HG02852 (cell line): ENCODE data around the gene DGCR2.
A peak's percentile ranks its signal among the peaks of the same experiment; 100 is the strongest.
"Not testable (repeated sequence)": the region's sequence is repeated elsewhere in the genome, so short reads cannot be mapped to it uniquely, and the experiment has no call there.

Experiments
- ATAC-seq: cut with Tn5 transposase; IDR thresholded peaks from one replicate; pipeline ENCODE4 v1.9.1; 2021; ENCODE audit warnings: mild to moderate bottlenecking, moderate library complexity; ENCODE audit not compliant: unreplicated experiment

The DGCR2 gene, protein sequence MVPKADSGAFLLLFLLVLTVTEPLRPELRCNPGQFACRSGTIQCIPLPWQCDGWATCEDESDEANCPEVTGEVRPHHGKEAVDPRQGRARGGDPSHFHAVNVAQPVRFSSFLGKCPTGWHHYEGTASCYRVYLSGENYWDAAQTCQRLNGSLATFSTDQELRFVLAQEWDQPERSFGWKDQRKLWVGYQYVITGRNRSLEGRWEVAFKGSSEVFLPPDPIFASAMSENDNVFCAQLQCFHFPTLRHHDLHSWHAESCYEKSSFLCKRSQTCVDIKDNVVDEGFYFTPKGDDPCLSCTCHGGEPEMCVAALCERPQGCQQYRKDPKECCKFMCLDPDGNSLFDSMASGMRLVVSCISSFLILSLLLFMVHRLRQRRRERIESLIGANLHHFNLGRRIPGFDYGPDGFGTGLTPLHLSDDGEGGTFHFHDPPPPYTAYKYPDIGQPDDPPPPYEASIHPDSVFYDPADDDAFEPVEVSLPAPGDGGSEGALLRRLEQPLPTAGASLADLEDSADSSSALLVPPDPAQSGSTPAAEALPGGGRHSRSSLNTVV

DNA sequence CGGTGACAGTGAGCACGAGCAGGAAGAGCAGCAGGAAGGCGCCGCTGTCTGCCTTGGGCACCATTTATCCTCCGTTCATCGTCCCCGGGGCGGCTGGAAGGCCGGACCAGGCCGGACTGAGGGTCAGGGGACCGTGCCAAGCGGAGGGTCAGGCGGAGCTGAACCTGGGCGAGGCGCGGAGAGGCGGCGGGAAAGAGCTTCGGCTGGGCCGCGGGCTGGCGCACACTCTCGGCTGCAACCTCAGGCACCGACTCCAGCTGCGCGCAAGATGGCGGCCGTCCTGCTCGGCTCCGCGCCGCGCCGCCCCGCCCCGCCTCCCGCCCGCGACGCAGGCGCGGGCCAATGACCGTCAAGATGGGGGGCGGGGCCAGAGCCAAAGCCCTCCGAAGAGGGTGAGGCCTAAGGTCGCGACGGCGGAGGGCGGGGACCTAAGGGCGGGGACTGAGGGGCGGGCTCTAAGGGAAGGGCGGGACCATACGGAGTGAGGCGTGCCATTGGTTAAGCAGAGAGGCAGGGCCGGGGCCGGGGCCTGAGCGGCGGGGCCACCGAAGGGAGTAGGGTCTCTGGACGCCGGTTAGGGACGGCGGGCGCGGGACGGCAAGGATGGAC is at the start of gene DGCR2:
Gene DGCR2 (minus strand): TSS at position 270 of the 609 bp plus-strand sequence. CDS start 206 bp downstream, at position 64.
- ATAC-seq: peak; percentile 72

DNA sequence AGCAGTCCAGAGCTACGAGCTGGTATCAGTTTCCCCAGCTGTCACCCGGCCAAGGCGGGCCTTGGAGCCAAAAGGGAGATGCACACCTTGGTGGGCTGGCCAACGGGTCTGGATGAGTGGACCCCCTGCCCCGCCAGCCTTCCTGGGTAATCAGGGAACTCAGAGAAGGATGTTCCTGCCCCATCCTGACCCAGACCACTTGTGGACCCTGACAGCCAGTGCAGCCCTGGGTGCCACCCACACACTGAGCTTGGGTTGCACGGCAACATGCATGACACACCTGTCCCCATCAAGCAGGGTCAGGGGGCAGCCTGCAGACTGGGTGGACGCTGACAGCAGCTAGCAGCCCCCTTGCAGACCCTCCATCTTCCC is 47.7 kb upstream of the DGCR2 start:
- no peak for ATAC-seq

DNA sequence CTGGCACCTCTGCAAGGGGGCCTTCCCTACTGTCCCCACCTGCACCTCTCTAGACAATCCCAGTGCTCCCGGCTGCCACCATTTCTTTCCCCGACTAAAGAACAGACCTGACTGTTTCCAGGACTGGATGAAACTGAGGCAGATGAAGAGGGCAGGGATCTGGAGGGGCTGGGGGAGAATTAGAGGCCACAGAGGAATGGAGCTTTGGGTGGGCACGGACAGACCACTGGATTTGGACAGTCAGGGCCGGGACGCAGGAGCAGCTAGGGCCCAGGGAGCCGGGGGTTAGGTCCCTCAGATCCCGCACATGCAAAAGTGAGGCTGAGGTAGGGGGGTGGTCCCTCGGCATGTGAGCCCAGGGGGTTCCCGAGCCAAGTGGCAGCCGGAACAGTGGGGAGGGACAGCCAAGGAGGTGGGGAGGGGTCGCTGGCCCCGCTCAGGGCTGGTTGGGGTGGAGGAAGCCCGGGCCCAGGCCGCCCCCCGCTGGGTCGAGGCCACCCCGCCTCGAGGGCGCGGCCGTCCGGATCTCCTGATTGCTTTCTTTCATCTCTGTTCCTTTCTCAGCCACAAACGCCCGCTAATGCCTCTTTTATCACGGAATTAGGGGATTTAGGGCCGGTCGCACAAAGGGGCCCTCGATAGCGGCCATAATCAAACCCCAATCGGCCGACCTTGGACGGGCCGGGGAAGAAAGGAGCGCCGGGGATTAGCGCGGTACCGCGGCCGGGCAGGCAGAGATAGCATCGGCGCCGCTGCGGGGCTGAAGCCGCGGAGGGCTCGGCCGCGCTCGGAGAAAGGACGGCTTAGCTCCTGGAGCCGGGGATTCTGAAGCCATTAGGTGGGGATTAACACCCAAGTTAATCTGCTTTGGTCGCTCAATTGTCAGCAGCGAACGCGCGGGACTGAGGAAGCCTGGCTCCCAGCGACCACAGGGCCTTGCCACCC is 47.1 kb upstream of the DGCR2 start:
- ATAC-seq: no peak

DNA sequence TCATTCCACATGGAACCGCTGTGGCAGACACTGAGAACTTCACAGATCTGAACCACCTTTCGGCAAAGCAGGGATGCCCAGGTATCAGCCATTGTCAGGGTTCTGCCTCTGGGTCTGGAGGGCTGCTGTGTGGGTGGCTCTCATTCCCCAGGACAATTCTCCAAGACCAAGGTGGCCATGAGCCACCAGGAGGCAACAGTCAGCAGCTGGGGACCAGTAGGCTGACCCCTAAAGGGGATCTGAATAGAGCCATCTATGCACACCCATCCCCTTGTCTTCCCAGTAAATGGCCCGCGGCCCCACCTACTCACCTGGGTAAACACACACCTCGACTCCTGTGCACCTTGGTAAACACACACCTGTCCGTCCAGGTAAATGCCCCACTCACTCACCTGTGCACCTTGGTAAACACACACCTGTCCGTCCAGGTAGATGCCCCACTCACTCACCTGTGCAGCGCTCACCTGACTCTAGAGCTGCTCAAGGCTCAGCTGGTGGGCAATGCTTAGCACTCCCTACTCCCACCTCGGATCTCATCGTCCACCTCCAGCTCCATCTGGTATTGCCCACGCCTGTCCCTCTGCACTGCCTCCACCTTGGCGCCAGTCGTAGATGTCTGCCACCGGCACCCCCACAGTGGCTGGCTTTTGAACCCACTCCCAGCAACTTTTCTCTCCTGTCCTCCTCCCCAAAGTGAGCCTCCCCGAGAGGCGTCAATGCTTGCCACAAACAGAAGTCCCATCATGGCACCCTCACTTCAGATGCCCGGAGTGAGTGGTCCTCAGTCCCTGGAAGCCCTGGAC is 46.1 kb upstream of the DGCR2 start:
- no peak for ATAC-seq

DNA sequence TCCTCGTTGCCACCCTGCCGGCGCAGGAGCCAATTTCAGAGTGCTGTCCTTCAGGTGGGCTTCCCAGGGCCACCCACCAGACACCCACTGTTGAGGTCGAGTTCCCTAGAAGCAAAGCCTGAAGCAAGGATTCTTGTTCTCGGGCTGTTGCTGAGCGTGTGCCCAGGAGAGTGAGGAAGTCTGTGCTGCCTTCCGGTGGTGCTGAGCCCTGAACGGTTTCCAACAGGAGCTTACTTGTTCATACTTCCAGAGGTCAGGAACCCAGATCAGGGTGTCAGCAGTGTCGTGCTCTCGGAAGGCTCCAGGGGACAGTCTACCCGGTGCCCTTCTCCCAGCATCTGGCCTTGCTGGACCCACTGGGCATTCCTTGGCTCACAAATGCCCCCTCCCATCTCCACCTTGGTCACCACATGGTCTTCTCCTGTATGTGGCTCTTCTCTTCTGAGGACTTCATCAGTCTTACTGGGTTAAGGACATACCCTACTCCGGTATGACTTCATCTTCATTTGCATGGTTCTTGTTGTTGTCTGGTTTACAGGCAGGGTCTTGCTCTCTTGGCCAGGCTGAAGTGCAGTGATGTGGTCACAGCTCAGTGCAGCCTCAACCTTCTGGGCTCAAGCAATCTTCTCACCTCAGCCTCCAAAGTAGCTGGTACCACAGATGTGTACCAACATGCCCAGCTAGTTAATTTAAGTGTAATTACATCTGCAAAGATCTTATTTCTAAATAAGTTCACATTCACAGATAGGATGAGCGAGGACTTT is 45.1 kb upstream of the DGCR2 start:
- no peak for ATAC-seq

DNA sequence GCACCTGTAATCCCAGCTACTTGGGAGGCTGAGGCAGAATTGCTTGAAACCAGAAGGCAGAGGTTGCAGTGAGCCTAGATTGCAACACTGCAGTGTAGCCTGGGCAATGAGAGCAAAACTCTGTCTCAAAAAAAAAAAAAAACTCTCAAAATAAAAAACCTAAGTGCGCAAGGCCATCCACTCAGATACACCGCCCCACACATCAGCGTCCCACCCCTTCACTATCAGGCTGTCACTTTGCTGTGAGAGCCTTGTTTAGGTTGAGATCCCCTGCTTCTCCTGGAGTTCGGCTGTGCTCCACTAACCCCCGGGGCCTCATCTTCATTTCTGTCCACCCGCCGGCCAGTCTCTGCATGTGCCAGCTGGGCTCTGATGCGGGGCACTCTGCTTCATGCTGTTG is 44.2 kb upstream of the DGCR2 start:
- no peak for ATAC-seq

DNA sequence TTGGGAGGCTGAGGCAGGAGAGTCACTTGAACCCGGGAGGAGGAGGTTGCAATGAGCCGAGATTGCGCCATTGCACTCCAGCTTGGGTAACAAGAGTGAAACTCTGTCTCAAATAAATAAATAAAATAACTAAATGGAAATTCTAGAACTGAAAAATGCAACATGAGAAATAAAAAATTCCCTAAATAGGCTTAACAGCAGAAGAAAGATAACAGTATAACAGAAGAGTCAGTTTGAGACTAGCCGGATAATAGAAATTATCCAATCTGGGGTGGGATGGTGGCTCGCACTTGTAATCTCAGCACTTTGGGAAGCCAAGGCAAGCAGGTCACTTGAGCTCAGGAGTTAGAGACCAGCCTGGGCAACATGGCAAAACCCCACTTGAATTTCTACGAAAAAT is 42.2 kb upstream of the DGCR2 start:
- ATAC-seq: no peak

DNA sequence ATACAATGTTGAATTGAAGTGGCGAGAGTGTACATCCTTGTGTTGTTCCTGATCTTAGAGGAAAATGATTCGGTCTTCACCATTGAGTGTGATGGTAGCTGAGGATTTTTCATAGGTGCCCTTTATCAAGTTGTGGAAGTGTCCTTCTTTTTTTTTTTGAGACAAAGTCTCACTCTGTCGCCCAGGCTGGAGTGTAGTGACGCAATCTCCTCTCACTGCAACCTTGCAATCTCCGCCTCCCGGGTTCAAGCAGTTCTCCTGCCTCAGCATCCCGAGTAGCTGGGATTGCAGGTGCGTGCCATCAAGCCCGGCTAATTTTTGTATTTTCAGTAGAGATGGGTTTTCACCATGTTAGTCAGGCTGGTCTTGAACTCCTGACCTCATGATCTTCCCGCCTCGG is 36.4 kb upstream of the DGCR2 start:
- not testable (repeated sequence) for ATAC-seq

DNA sequence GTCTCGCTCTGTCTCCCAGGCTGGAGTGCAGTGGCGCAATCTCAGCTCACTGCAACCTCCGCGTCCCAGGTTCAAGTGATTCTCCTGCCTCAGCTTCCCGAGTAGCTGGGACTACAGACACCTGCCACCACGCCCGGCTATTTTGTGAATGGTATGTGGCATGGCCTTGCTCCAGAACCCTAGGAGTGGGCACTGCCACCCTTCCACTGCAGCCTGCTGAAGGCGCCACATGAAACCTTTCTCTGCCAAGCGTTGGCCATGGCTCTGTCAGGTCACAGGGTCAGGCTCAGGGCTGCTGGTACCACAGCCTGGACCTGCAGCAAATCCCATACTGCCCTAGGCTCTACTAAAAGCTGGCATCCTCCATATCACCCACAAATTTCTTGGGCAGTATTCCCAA is 33.9 kb upstream of the DGCR2 start:
- not testable (repeated sequence) for ATAC-seq

DNA sequence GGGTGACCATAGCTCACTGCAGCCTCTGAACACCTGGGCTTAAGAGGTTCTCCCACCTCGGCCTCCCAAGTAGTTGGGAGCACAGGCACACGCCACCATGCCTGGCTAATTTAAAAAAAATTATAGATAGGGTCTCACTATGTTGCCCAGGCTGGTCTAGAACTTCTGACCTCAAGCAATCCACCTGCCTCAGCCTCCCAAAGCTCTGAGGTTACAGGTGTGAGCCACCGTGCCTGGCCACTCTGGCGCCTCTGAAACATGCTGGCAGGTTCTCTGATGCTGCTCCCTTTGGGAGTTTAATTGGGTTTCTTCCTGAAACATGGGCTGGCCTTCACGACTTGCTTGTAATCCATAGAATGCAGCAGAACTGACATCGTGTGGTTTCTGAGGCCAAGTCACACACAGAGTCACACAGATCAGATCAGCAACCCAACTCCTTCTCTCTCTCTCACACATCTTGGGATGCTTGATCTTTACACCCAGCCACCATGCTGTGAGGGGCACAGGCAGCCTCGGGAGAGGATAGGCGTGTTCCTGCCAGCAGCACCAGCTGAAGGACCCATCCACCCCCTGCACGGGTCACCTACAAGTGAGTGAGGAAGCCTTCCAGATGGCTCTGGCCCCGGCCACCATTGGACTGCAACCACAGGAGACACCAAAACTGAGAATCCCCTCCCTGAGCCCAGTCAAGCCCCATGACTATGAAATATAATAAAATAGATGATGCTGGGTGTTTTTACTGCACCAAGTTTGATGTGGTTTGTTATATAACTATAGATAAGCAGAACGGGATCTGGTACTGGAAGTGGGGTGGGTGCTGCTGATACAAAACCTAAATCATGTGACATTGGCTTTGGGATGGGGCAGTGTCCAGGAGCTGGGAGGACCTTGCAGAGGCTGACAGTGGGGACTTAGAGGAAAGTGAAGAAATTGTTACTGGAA is 31.0 kb upstream of the DGCR2 start:
- no peak for ATAC-seq

DNA sequence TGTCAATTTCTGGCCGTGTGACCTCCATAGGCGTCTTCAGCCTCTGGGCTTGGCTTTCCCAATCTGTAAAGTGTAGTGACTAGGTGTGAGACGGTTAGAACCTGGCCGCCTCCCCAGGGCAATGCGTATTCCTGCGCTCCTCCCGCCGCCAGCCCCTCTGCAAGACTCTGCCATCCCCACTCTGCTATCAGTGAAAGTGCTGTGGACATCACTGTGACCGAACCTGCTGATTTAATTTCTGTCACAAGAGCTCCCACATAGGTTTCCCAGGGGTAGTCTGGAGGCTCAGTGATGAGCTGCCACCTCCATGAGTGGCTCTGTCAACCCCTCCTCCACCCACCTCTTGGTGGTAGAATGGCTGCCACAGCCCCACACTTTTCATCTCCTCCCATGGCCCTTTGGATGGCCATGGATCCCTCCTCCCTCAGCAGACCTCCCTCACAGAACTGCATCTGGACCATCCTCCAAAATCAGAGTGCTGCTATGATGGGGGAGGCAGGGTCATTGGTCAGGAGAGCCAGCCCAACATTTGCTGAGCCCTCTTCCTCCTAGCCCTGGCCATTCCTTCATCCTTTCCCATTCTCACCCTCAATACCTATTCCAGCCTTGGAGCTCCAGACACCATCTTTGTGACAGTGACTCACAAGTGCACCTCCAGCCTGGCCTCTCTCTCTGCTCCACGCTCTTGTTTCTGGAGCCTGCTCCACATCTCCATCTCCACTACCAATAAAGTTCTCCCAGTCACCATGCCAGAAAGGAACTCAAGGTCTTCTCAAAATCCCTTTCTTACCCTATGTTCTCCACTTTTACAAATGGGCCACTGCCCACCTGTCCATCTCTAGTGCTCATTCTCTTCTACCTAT is 29.3 kb upstream of the DGCR2 start:
- ATAC-seq: no peak

DNA sequence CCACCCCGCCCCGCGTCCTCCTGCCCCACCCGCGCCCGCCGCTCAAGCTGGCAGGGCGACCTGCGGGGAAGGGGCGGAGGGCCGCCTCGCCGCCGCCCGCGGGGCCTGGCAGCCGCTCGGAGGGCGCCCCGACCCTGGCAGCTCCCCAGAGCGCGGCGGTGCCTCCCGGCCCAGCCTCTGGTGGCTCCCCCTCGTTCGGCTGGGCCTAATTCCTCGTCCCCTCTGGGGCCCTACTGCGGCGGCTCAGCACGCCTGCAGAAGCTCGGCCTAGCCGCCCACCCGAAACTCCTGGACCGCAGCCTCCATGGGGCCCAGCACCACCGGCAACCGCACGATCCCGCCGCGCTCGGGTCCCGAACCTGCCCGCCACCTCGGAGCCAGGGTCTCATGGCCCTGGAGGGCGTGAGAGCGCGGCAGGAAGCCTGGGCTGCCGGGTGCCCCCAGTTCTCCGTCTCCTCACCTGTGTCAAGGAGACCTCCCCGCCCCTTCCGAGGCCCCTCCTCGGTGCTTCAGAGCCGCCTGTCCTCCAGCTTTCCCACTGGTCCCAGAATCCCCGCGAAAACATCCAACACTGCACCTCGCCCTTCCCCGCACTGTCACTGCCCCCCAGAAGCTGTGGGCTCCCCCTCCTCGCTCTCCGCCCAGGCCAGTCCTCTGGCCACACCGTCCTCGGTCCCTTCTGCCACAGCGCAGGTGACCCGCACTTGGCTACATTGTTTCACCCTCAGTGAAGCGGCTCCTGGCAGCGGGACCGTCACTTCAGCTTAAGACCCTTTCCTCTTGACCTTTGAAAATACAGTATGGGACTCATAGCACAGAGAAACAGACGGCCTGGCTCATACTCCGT is 28.5 kb upstream of the DGCR2 start:
- ATAC-seq: no peak

DNA sequence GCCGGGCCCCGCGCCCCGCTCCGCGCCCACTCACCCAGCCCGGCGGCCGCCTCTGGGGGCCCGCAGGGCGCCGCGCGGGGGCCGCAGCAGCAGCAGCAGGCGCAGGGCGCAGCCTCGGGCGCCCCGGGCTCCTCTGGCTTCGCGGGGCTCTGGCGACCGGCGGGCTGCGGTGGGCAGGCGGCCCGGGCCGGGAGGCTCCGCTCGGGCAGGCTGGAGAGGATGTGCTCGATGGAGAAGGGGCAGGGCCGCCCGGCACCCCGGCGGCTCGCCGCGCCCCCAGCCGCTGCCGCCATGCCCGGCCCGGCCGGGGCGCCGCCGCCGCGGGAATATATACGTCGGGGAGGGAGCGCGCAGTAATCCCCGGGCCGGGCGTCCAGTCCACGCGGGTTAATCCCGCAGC is 27.8 kb upstream of the DGCR2 start, which contains the start of gene GSC2:
Gene GSC2 (minus strand): TSS at position 302 of the 400 bp plus-strand sequence. CDS start 9 bp downstream, at position 293.
- ATAC-seq: no peak

DNA sequence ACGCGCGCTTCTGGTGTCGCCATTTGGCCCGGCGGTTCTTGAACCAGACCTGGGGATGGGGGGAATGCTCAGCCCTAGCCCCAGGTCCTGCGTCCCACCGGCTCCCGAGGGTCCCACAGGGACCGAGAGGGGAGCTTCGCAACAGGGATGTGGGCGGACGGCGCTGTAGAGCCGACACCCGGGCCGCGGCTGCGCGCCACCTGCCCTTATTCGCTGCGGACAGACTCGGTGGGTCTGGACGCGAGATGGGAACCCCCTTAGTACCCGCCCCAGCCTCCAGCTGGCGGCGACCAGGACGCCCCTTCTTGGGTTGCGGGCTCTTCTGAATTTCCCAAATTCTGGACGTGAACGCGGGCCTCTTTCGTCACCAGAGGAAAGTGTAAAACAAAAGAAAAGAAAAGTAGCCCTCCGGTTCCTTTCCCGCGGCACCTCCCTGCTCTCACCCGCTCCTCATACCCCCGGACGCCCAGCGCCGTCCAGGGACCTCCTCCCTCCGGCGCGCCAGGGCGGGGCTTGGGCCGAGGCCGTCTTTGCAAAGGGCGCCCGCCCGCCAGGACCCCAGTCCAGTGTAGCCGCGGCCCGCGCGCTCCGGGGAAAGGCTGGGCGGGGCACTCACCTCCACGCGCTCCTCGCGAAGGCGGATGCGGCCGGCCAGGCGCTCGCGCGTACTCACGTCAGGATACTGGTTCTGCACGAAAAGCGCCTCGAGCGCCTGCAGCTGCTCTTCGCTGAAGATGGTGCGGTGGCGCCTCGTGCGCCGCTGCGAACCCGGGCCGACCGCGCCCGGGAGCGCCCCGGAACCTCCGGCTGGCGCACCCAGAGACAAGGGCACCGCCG is 27.1 kb upstream of the DGCR2 start:
- ATAC-seq: no peak

DNA sequence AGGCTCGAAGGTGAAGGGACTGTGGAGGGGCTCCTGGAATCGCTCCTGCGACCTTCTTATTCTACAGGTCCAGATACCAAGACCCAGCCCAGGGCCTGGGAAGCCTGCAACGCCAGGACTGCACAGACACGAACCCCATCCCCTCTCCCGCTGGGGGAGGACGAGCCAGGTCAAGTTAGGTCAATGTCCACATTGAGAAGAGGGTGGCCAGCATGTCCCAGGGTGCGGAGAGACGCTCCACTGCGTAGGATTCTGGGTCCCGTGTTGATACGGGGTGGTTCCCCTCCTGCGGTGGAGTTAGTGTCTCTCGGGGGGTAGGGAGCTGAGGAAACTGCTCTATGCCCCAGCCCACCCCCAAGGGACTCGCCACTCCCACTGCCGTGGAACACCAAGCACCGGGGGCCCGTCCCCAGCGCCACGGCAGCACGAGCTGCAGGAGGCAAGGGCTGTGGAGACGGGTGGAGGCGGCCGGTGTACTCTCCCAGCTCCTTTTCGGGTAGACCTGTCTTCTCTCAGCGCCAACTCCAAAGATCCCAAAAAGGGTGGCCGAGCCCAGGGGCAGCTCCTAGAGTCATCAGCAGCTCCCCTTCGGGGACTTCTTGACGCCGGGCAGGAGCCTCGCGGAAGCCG is 26.3 kb upstream of the DGCR2 start:
- ATAC-seq: no peak
